Glutamatergic neuron (in vitro differentiated cells): Measurements from ENCODE around the gene C20orf141. TPM values are rescaled to one million over a fixed set of nuclear protein-coding genes. Genes with fewer than 3 reads are reported as not detected.

ENCODE experiments used
- total RNA-seq: library from RNA; stranded (reverse); fragmentation: NEBNext Ultra II Directional; extraction: Animal tissue kit (Norgen Biotek cat#: 25700); gene quantifications from one replicate; pipeline ENCODE4 v1.2.1, GENCODE V29; 2021; ENCODE audit not compliant: unreplicated experiment

Gene C20orf141
- total RNA-seq, 1 donor from 2014 or later: not detected

Other genes with a start within 250 kb of the C20orf141 start
- gene NOP56, start 162.4 kb upstream of the C20orf141 start, total RNA-seq: 185 TPM
- 103 TPM for gene IDH3B, start 150.8 kb upstream of the C20orf141 start, total RNA-seq
- 11.0 TPM for gene EBF4, start 122.2 kb upstream of the C20orf141 start, total RNA-seq
- 28.1 TPM for gene CPXM1, start 14.4 kb upstream of the C20orf141 start, total RNA-seq
- not detected for gene TMEM239, start 1.4 kb downstream of the C20orf141 start, total RNA-seq
- 41.6 TPM for gene PCED1A, start 25.7 kb downstream of the C20orf141 start, total RNA-seq
- gene VPS16, start 25.8 kb downstream of the C20orf141 start, total RNA-seq: 46.3 TPM
- gene PTPRA, start 58.5 kb downstream of the C20orf141 start, total RNA-seq: 59.5 TPM
- gene GNRH2, start 228.6 kb downstream of the C20orf141 start, total RNA-seq: 1.2 TPM
- gene MRPS26, start 231.1 kb downstream of the C20orf141 start, total RNA-seq: 30.0 TPM